Left ventricle myocardium inferior (tissue), 1 donor: Measurements from ENCODE around the gene ARPP19. TPM values are rescaled to one million over a fixed set of nuclear protein-coding genes. Genes with fewer than 3 reads are reported as not detected.
"Not testable (repeated sequence)": the region's sequence is repeated elsewhere in the genome, so short reads cannot be mapped to it uniquely, and the experiment has no call there.

Experiments used
- DNase-seq: peaks from one replicate; pipeline ENCODE4 v3.0.0-alpha.2; 2020
- H3K27ac ChIP-seq: fragments of 200-600 bp; replicated peaks from 2 replicates; pipeline ENCODE4 v1.8.0; 2021
- H3K27me3 ChIP-seq: fragments of 200-600 bp; 2 replicates; pipeline ENCODE4 v1.8.0; 2021; ENCODE audit warnings: low read depth
- H3K36me3 ChIP-seq: fragments of 200-600 bp; 2 replicates; pipeline ENCODE4 v1.8.0; 2021
- H3K4me1 ChIP-seq: fragments of 200-600 bp; 2 replicates; pipeline ENCODE4 v1.8.0; 2021
- H3K4me3 ChIP-seq: fragments of 200-600 bp; 2 replicates; pipeline ENCODE4 v1.8.0; 2021; ENCODE audit warnings: mild to moderate bottlenecking, moderate library complexity
- H3K9me3 ChIP-seq: fragments of 200-600 bp; replicated peaks from 2 replicates; pipeline ENCODE4 v1.8.0; 2021
- CTCF ChIP-seq: fragments of 200-600 bp; IDR thresholded peaks from 2 replicates; pipeline ENCODE4 v1.8.0; 2021; ENCODE audit warnings: antibody characterized with exemption, mild to moderate bottlenecking, borderline replicate concordance
- intact Hi-C: fragments of 100-400 bp; cut with micrococcal nuclease; formaldehyde crosslinking; loops from one replicate; pipeline ENCODE4 v1.11.0; 2022
- total RNA-seq: library from RNA; stranded (reverse); fragmentation: NEBNext Ultra II Directional; extraction: Animal tissue kit (Norgen Biotek cat#: 25700); gene quantifications from one replicate; pipeline ENCODE4 v1.2.1, GENCODE V29; 2021
- donor health status: DM: no; HTN: yes; CAD: no; lungs with severe emphysema.

Gene ARPP19
- total RNA-seq, 1 donor from 2014 or later: 162 TPM

- H3K4me3 ChIP-seq: no peak overlapping the region
- no peak for TF ChIP-seq CTCF
- H3K9me3 ChIP-seq: no peaks in the 10 kb centered on the region
- intact Hi-C loops: no loop called here
- no peak overlapping the region for H3K27ac ChIP-seq
- H3K36me3 ChIP-seq: peaks cover 39% of the 10 kb centered on the region
- H3K4me1 ChIP-seq: no peaks in the 10 kb centered on the region
- no peak for DNase-seq
- H3K27me3 ChIP-seq: no peaks in the 10 kb centered on the region
Observed at GRCh38 chr15:52579852-52580251, 11.0 kb upstream of the ARPP19 start.

- H3K4me3 ChIP-seq: no peak overlapping the region
- H3K9me3 ChIP-seq: no peaks in the 10 kb centered on the region
- TF ChIP-seq CTCF: no peak
- H3K27ac ChIP-seq: no peak overlapping the region
- peaks cover 7% of the 10 kb centered on the region for H3K36me3 ChIP-seq
- no peaks in the 10 kb centered on the region for H3K4me1 ChIP-seq
- no peak for DNase-seq
- H3K27me3 ChIP-seq: no peaks in the 10 kb centered on the region
- intact Hi-C loops: no loop called here
Observed at GRCh38 chr15:52576692-52577091, 7.9 kb upstream of the ARPP19 start.

- H3K27me3 ChIP-seq, H3K4me1 ChIP-seq, intact Hi-C loops, H3K36me3 ChIP-seq, H3K27ac ChIP-seq, H3K9me3 ChIP-seq, H3K4me3 ChIP-seq, DNase-seq: not testable (repeated sequence)
Observed at GRCh38 chr15:52575573-52575972, 6.7 kb upstream of the ARPP19 start.

GRCh38 chr15:52575072-52575471, 6.2 kb upstream of the ARPP19 start:
- no peaks in the 10 kb centered on the region for H3K27me3 ChIP-seq
- DNase-seq: no peak

GRCh38 chr15:52574623-52575022, 5.8 kb upstream of the ARPP19 start:
- H3K4me3 ChIP-seq, H3K27me3 ChIP-seq, H3K4me1 ChIP-seq, H3K9me3 ChIP-seq, H3K36me3 ChIP-seq, H3K27ac ChIP-seq, intact Hi-C loops, DNase-seq: not testable (repeated sequence)

More at GRCh38 chr15:52575072-52575471, 6.2 kb upstream of the ARPP19 start:
- H3K4me1 ChIP-seq: no peaks in the 10 kb centered on the region
- TF ChIP-seq CTCF: no peak
- no peaks in the 10 kb centered on the region for H3K36me3 ChIP-seq
- H3K9me3 ChIP-seq: no peaks in the 10 kb centered on the region
- no peak overlapping the region for H3K4me3 ChIP-seq
- intact Hi-C loops: no loop called here
- no peak overlapping the region for H3K27ac ChIP-seq

- Histone ChIP-seq H3K36me3 (no peaks in the 10 kb centered on the region), H3K27me3 (no peaks in the 10 kb centered on the region), H3K9me3 (no peaks in the 10 kb centered on the region), H3K4me3 (peak overlapping the region; percentile 90), H3K4me1 (peaks cover 58% of the 10 kb centered on the region), H3K27ac (peak overlapping the region; percentile 95)
- TF ChIP-seq CTCF: no peak
- no peak for DNase-seq
- intact Hi-C loops: no loop called here
Observed at GRCh38 chr15:52567871-52568600, 794 bp downstream of the ARPP19 start.
